Right forelimb (tissue), 1 donor: ENCODE results near the gene ACKR2.
"Not testable (repeated sequence)": the region's sequence is repeated elsewhere in the genome, so short reads cannot be mapped to it uniquely, and the experiment has no call there.

Source experiments
- DNase-seq: peaks from one replicate; pipeline ENCODE4 v3.0.0-alpha.2; 2018

Gene ACKR2

DNA sequence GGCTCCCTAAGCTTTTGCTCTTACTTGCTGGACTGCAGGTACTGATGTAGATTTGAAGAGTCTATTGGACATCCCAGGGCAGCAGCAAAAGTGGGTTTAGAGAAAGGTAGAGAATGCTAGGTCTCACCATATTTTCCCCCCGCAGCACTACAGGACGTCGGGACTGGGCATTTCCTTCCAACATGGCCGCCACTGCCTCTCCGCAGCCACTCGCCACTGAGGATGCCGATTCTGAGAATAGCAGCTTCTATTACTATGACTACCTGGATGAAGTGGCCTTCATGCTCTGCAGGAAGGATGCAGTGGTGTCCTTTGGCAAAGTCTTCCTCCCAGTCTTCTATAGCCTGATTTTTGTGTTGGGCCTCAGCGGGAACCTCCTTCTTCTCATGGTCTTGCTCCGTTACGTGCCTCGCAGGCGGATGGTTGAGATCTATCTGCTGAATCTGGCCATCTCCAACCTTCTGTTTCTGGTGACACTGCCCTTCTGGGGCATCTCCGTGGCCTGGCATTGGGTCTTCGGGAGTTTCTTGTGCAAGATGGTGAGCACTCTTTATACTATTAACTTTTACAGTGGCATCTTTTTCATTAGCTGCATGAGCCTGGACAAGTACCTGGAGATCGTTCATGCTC, 55.2 kb downstream of the ACKR2 start:
- DNase-seq = no peak

DNA sequence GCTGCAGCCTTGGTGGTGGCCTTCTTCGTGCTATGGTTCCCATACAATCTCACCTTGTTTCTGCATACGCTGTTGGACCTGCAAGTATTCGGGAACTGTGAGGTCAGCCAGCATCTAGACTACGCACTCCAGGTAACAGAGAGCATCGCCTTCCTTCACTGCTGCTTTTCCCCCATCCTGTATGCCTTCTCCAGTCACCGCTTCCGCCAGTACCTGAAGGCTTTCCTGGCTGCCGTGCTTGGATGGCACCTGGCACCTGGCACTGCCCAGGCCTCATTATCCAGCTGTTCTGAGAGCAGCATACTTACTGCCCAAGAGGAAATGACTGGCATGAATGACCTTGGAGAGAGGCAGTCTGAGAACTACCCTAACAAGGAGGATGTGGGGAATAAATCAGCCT, 56.0 kb downstream of the ACKR2 start:
- no peak for DNase-seq

DNA sequence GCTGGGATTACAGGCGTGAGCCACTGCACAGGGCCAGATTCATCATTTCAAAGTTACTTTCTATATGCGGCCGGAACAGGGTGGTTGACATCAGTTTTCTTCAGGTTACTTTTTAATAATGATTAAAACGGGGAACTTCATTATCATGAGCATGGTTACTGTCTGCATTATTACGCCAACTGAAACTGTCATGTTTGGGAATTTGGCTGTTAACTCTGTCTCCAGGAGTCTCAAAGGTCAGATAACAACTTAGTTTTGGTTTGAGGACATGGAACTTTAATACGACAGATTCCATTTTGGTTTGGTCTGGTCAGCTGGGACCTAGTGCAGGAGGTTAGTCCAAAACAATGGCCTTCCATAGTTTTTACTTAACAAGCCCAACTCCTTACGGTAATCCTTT, 57.9 kb downstream of the ACKR2 start:
- no peak for DNase-seq

DNA sequence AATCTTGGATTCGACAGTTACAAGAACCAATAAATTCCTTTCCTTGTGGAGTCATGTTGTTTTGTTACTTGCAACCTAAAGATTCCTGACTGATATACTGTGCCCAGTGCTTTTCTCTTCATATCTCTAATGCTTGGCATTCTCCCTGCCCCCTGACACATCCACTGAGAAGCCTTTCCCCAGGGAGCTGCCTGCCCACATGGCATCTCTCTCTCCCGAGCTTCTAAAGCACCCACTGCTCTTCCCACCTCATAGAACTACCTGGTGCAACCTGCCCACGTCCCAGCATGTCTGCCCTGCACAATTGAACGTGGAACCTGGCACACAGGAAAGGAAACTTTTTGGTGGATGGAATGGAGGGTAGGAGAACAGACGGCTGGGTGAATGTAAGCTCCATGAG, 59.6 kb downstream of the ACKR2 start:
- no peak for DNase-seq

DNA sequence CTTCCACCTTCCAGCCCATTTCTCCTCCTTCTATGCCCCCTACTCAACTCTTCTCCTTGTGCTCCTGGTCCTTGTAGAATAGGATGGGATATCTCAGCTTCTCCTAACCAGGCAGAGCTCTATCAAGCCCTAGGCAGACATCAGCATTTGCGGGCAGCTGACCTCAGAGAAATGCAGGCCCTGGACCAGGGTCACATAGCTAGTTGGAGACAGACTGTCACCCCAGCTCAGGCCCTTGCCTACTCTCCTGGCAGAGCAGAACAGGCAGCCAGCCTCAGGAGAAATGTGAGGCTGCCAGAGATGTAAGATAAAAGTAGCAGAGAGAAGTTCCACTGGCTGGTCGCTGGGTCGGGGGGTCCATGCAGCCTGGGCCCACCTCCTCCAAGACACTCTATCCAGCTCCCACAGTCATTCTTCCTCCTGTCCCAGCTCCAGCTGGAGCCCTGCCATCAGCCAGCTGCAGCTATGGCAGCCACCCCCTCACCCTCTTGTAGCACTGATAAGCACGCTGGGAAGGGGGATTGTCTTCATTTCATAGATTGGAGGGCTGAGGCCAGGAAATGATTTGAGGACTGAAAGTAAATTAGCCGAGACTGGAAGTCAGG, 62.4 kb downstream of the ACKR2 start:
- DNase-seq = no peak

DNA sequence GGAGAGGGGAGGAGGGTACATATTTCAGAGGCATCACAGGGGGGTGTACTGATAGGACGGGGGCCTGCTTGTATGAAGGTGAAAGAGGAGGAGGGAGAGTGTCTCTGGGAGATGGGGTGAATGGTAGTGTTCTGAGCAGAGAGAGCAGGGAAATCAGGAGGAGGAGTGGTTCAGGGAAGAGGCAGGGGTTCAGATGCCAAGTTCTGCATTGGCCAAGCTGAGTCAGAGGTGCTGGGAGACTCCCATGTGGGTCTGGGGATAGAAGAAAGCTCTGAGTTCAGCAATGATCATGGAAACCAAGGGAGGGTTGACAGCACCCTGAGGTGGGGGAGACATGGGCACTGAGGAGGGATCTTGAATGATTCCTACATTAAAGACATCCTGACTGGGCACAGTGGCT, 63.5 kb downstream of the ACKR2 start:
- no peak for DNase-seq

DNA sequence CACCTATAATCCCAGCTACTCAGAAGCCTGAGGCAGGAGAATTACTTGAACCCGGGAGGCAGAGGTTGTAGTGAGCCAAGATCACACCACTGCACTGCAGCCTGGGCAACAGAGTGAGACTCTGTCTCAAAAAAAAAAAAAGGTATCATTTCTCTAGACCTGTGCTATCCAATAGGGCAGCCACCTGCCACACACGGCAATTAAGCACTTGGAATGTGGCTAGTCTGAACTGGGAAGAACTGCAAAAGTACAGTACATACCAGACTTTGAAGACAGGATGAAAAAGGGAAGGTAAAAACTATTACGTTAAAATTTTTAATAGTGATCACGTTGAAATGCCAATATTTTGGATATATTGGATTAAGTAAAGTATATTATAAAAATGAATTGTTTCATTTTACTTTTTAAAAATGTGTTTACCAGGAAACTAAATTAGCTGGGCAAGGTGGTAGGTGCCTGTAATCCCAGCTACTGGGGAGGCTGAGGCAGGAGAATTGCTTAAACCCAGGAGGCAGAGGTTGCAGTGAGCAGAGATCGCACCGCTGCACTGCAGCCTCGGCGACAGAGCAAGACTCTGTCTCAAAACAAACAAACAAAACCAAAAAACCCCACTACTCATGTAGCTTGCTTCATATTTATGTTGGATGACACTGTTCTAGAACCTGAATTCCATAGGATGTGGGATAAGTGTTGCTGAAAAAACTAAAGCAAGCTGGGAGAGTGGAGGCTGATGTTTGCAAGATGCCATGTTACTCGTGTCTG, 64.2 kb downstream of the ACKR2 start:
- DNase-seq = no peak

DNA sequence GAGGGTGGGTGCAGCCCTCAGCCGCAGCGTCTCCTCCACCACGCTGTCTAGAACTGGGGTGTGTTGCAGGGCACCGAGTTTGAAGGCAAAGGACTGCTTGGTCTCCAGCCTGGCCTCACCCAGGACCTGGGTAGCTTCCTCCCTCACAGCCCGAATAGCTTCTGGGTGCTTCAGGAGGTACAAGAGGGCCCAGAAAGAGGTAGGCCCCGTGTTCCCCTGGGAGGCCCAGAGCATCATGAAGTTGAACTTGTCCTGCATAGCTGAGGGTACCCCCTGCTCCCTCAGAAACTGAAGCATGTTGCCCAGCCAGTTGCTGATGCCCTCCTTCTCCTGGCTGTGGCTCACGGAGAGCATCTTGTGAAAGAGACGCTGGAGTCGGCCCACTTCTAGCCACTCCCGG, 65.5 kb downstream of the ACKR2 start:
- no peak for DNase-seq

DNA sequence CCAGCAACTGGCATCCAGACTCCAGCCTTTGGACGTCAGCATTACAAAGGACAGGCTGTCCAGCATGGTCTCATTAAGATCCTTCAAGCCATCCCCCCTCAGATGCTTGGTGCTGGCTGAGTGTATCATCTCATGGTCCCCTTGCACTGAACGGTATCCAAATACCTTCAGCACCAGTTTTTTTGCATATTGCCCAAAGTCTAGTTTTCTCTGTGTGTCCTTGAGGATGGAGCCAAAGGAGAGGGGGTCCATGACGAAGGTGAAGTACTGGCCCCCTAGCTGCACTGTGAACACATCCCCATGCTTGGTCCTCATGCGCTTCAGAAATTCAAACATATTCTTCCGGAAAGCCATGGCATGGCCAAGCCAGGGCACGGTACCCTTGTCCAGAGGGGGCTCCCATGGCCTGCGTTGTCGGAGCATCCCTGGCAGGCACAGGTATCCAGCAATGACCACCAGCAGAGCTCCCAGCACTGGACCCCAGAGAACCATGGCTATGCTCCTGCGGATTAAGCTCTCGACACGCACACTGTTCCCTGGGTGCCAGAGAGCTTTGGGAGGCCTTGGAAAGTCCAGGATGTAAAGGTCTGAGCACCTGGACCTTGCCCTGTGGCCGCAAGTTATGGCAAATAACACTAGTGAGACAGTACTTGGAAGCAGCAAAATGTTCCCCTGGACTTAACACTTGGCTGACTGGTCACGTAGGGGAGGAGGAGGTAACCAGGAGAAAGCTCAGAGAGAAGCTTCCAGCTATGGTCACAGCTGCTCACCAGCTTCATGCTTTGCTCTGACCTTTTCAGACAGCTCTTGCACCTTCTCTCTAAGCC, 66.3 kb downstream of the ACKR2 start, which contains the start of gene CYP8B1:
TSS of gene CYP8B1 (minus strand) at position 555 of the 827 bp plus-strand sequence. CDS start at position 492, 63 bp downstream.
- no peak for DNase-seq

DNA sequence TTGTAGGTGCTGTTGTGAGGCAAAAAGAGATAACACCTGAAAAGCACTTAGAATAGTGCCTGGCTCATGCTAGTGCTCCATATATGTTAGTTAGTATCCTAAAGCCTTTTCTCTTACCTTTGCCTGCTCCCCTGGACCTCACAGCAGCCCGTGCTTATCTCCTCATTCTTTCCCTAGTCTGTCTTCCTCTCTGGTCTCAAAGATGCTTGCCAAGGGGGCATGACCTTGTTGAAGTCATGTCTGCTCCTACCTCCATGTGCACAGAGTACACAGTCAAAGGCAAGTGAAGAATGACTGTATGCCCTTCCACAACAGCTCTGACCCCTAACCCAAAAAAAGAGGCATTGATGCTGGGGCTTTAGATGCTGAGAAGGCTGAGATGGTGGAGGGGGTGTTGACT, 67.2 kb downstream of the ACKR2 start:
- DNase-seq = no peak

DNA sequence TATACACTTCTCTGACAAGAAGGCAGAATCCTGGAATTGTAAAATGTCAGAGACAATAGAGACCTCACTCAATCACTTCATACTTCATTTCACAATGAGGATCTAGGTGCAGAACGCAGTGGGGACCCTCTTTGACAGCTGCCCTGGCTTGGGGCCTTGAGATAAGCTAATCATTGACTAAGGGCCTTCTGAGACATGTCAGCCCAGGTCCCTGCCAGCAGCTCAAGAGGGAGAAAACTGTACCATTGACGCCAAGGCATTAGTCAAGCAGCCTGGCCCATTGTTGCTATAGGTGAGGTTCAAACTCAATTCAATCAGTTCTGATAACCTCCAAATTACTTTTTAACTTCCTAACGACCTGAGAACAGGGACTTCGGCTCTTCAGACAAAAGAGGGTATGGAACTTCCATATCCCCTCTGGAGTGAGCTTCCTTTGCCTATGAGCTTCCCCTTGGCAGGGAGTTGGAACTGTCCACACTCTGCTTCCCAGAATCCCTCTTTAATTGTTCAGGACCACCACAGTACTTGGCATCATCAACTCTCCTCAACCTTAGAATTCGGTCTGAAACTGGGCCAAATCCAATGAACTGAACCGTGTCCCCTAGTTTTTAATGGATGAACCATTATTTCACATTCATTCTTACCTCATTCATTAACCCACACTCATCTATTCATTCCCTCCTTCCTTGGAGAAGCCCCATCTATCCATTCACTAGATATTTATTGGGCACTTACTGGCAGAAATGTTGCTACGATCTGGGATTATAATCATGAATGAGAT, 67.9 kb downstream of the ACKR2 start:
- DNase-seq = no peak

DNA sequence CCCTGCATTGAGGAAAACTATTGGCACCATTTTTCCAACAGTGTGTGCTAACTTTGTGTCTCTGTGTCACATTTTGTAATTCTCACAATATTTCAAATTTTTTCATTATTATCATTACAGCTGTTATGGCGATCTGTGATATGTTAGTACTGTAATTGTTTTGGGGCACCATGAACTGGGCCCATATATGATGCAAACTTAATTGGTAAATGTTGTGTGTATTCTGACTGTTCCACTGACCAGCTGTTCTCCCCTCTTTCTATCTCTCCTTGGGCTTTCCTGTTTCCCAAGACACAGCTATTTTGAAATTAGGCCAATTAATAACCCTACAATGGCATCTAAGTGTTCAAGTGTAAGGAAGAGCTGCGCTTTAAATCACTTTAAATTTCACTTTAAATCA, 68.6 kb downstream of the ACKR2 start:
- DNase-seq = no peak

DNA sequence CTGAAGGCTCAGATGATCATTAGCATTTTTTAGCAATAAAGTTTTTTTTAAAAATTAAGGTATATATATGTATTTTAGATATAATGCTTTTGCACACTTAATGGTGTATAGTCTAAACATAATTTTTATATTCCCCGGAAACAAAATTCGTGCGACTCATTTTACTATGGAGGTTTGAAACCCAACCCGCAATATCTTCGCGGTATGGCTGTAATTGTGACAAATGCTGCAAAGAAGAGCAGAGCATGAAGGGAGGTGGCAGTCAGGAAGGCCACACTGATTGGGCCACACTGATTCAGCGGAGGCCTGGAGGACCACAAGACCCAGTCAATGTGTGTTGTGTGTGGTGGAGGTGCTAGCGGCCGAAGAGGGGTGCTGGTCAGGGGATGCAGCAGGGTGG, 70.9 kb downstream of the ACKR2 start:
- DNase-seq = no peak

DNA sequence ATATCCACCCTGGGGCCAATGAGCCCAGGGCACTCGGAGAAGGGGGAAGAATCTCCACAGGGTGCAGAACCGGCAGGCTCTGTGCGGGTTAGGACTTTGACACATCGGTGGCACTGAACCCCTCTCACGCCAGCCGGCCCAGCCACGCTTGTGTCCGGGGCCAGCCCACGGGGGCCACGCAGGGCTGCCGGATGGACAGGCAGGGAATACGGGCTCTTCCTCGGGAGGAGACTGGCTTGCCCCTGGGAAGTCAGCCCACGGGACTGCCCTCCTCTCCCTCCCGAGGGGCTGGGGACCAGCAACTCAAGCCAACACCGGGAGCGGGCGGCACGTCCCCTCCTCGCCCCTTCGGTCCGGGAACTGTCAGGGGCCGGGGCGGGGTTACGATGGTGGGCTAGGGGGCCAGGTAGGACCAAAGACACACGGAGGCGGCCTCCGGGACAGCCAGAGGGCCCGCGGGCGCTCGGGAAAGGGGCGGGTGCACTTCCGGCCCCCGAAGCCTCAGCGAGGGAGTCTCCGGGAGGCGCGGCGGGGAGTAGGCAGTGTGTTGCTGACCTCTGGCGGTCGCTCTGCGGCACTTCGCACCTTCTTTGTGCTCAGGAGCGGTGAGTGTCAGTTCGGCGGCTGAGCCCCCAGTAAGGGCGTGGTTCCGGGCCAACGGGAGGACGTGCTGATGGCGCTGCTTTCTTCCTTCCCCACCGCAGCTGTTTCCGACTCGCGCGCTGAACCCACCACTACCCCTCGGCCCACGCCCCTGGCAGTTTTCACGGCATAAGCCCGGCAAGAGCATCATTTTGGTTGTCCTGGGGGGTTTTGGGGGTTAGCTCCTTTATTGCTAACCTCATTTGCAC, 71.6 kb downstream of the ACKR2 start:
- peak; percentile 89 for DNase-seq

DNA sequence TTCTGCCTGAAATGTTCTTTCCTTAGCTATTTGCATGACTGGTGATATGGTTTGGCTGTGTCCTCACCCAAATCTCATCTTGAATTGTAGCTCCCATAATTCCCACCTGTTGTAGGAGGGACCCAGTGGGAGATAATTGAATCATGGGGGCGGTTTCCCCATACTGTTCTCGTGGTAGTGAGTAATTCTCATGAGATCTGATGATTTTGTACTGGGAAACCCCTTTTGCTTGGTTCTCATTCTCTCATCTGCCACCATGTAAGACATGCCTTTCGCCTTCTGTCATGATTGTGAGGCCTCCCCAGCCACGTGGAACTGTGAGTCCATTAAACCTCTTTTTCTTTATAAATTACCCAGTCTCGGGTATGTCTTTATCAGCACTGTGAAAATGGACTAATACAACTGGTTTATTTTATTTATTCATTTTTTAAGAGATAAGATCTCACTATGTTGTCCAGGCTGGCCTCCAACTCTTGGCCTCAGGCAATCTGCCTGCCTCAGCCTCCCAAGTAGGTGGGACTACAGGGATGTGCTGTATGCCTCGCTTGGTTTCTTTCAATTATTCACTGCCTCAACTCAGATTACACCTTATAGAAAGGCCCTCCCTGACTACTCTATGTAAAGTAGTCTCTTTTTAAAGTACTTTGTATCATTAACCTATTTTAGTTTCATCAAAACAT, 74.1 kb downstream of the ACKR2 start:
- not testable (repeated sequence) for DNase-seq

DNA sequence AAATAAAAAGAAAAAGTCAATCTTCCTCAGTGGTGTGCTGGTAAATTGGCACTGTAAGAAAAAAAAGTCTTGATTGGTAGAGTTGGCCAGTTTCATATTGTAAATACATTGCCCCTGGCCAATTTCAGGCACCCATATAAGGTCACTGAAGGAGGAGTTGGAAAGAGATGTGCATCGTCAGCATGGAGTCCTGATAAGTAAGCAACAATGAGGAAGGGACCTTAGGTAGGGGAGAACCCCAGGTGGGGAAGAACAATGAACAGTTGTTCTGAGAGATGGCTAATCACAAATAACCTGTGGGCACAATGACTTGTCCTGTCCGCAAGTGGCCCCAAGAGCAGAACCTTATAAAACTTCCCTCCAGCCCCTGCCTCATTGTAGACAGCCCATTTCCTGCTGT, 75.1 kb downstream of the ACKR2 start:
- DNase-seq = no peak

DNA sequence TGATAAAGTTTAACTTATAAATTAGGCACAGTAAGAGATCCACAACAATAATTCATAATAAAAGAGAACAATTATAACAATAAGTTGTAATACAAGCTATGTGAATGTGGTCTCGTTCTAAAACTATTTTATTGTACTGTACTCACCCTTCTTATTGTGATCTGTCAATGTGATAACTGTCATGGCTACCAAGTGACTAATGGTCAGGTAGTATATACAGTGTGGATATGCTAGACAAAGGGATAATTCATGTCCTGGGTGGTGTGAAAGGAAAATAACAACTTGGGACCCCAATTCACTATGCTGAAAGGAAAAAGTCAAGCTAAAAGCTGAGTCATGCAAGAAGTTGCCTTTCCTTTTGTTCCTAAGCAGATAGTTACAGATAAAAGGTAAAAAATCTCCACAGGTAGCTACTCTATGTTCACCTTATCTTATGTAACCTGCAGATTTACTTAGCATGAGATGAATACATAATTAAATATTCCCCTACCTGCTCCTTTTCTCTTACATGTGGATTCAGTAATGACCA, 77.1 kb downstream of the ACKR2 start:
- DNase-seq = no peak

DNA sequence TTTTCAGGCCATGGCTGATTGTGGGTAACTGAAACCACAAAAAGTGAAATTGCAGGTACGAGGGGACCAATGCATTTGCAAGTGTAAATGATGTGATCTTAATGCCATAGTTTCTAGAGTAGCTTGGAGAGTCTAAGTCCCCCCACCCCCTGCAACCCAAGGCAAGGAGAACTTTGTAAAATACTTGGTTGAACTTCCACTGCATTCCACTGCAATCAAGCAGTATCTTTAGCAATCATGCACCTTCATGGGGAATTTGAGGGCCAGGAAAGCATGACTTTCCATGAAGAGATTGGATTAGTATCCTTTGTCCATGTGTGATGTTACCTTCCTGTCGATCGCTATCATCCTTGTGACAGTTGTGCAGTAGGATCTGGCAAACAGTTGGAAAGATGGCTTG, 77.8 kb downstream of the ACKR2 start:
- DNase-seq = no peak

DNA sequence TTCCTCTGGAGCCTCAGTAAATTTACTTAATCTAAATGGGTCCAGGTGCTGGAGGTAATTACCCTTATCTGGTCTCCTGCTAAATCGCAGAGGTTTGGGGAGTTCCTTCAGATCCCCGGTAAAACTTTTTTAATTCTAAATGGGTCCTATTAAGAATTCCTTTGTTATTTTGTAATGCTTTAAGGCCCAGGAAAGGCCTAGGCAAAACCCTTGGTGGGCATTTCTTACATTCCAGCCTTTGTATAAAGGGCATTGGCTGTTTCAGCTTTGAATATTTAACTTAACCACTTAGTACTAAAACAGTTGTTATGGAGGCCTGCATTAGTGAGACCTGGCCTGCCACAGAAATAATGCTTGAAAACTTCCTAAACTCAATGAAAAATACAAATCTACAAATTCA, 81.8 kb downstream of the ACKR2 start:
- no peak for DNase-seq

DNA sequence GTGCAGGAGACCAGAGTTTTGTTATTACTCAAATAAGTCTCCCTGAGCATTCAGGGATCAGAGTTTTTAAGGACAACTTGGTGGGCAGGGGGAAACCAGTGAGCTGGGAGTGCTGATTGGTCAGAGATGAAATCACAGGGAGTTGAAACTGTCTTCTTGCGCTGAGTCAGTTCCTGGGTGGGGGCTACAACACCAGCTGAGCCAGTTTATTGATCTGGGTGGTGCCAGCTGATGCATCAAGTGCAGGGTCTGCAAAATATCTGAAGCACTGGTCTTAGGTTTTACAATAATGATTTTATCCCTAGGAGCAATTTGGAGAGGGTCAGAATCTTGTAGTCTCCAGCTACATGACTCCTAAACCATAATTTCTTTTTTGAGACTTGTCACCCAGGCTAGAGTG, 82.9 kb downstream of the ACKR2 start:
- DNase-seq = no peak

DNA sequence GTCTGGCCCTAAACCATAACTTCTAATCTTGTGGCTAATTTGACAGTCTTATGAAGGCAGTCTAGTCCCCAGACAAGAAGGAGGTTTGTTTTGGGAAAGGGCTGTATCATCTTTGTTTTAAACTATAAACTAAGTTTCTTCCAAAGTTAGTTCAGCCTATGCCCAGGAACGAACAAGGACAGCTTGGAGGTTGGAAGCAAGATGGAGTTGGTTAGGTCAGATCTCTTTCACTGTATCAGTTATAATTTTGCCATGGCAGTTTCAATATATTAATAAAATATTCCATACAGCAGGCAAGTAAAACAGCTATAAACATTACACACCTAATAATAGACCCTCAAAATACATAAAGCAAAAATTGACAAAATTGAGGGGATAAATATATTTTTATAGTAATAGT, 83.6 kb downstream of the ACKR2 start:
- DNase-seq = no peak
